ENCODE measurements around the gene EVA1B. TPM values are rescaled to one million over a fixed set of nuclear protein-coding genes. Genes with fewer than 3 reads are reported as not detected.

Gene EVA1B
- total and polyA plus RNA-seq, 2 of the 4 experiments (the other 2 are of a cell fraction), result 49.8 to 64.6 TPM

GRCh38 chr1:36352910-36353878, 29.7 kb upstream of the EVA1B start:
- Histone ChIP-seq H3K23ac (ENCODE audit: low read depth, low read length) (peak overlapping the region; percentile 99), H3K27me3 (ENCODE audit: control insufficient read depth, insufficient read depth, low read length) (no peaks in the 10 kb centered on the region), H2BK15ac (ENCODE audit: low read depth, low read length) (peak overlapping the region; percentile 93), H4K5ac (ENCODE audit: low read depth, low read length) (peak overlapping the region; percentile 79), H2BK20ac (ENCODE audit: low read depth, low read length) (peak overlapping the region; percentile 98), H3K18ac (ENCODE audit: low read depth, low read length) (peak overlapping the region; percentile 79), H3K27ac (ENCODE audit: insufficient read depth, low read length) (peak overlapping the region; percentile 91), H2BK5ac (ENCODE audit: low read depth, low read length, poor library complexity, severe bottlenecking) (peak overlapping the region; percentile 99), H3K4me1 (ENCODE audit: control insufficient read depth, insufficient read depth, low read length) (peaks cover 45% of the 10 kb centered on the region), H3K4me3 (ENCODE audit: insufficient read depth, low read depth, low read length) (no peak overlapping the region), H4K8ac (ENCODE audit: low read depth in 2 of 2, low read length in 2 of 2) (peak overlapping the region; percentile 78 to 98), H3K56ac (ENCODE audit: extremely low read depth, insufficient read depth, low read length) (peak overlapping the region; percentile 74), H3K9me1 (ENCODE audit: insufficient read depth, low read length) (peaks cover 39% of the 10 kb centered on the region), H4K20me1 (ENCODE audit: insufficient read depth, low read length) (no peaks in the 10 kb centered on the region), H2BK120ac (ENCODE audit: low read depth, low read length) (peak overlapping the region; percentile 99), H3K4ac (ENCODE audit: low read depth, low read length) (peak overlapping the region; percentile 100), H2AFZ (replicated peaks; ENCODE audit: low read length, poor library complexity) (peak overlapping the region; percentile 56), H3K14ac (replicated peaks; ENCODE audit: low read depth, low read length) (peak overlapping the region; percentile 92), H3K9me3 (ENCODE audit: control insufficient read depth, insufficient read depth, low read length) (no peaks in the 10 kb centered on the region), H2AK5ac (ENCODE audit: low read depth, low read length) (peak overlapping the region; percentile 99), H3K4me2 (ENCODE audit: low read depth, low read length) (peak overlapping the region; percentile 36; the same call in 1 of the 2 replicates), H4K91ac (ENCODE audit: insufficient read depth, low read depth, low read length) (peak overlapping the region; percentile 100), H3K36me3 (ENCODE audit: control insufficient read depth, insufficient read depth, low read length) (peaks cover 46% of the 10 kb centered on the region), H2AK9ac (replicated peaks; ENCODE audit: low read depth, low read length, poor library complexity) (peak overlapping the region; percentile 100), H3K9ac (ENCODE audit: low read depth, low read length) (peak overlapping the region; percentile 15; the same call in 1 of the 2 replicates), H3K79me1 (ENCODE audit: low read depth in 1 of 2, low read length in 2 of 2) (peaks cover 15 to 76% of the 10 kb centered on the region in 2 experiments; a peak in 3 of 4 replicates)
- DNase-seq (peak; percentile 79), ATAC-seq (ENCODE audit: low read depth) (peak; percentile 19)
- WGBS, 2 experiments (ENCODE audit: extremely low coverage in 2 of 2, insufficient read length in 1 of 2), result 54% methylated on average over 7 of the region's 15 CpGs; no CpG with 5 or more reads in 1 of the 2 experiments
- no TSS peak for BruUV-seq (replicated peaks)
- POLR2A ChIA-PET (ENCODE audit: unreplicated experiment), result interaction anchor here (0.5 to 1.7 kb wide), 2 partner anchors 204 to 207 kb away, joined by 3 to 5 read pairs; partner anchors contain the start of gene TRAPPC3
- CTCF ChIA-PET, result interaction anchor here (1.1 to 3.2 kb wide), 3 partner anchors 11 to 67 kb away, joined by 3 to 18 read pairs (median 4); partner anchors contain the start of gene EVA1B
- intact Hi-C loops (cut with micrococcal nuclease), result loop anchor here (2.0 kb wide), 1 partner anchor 16 kb away; no protein-coding TSS in a partner anchor
- dilution Hi-C loops (cut with HindIII; ENCODE audit: low sequenced_read_pairs, unreplicated experiment), result no loop called here
- no peak for TF ChIP-seq SMC3 (IDR thresholded peaks at IDR 0.05; ENCODE audit: low read depth, low read length)
- TF ChIP-seq, protein P1, sequence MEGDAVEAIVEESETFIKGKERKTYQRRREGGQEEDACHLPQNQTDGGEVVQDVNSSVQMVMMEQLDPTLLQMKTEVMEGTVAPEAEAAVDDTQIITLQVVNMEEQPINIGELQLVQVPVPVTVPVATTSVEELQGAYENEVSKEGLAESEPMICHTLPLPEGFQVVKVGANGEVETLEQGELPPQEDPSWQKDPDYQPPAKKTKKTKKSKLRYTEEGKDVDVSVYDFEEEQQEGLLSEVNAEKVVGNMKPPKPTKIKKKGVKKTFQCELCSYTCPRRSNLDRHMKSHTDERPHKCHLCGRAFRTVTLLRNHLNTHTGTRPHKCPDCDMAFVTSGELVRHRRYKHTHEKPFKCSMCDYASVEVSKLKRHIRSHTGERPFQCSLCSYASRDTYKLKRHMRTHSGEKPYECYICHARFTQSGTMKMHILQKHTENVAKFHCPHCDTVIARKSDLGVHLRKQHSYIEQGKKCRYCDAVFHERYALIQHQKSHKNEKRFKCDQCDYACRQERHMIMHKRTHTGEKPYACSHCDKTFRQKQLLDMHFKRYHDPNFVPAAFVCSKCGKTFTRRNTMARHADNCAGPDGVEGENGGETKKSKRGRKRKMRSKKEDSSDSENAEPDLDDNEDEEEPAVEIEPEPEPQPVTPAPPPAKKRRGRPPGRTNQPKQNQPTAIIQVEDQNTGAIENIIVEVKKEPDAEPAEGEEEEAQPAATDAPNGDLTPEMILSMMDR (conservative IDR thresholded peaks at IDR 0.05; ENCODE audit: low read depth, low read length), result no peak
- peak; percentile 57 for TF ChIP-seq FOS (IDR thresholded peaks at IDR 0.05; ENCODE audit: low read depth, low read length)
- TF ChIP-seq CHD1 (IDR thresholded peaks at IDR 0.05; ENCODE audit: low read depth, low read length), result no peak
- TF ChIP-seq MAZ (IDR thresholded peaks at IDR 0.05; ENCODE audit: borderline replicate concordance, low read depth, low read length), result 0 out of 2 replicates have a peak, but pooled peaks have one; percentile 6
- TF ChIP-seq MXI1 (IDR thresholded peaks at IDR 0.05; ENCODE audit: borderline replicate concordance, low read depth, low read length), result no peak
- in situ Hi-C loops (cut with MboI; ENCODE audit: low sequenced_read_pairs), result no loop called here

Measured in IMR-90 (cell line).